Spleen (tissue), 11 donors: ENCODE results near the gene WDR1. TPM values are rescaled to one million over a fixed set of nuclear protein-coding genes. Genes with fewer than 3 reads are reported as not detected.

Experiments used
- DNase-seq: peaks from one replicate; pipeline ENCODE4 v3.0.0-alpha.2; 2020
- H3K27ac ChIP-seq, 8 donors: fragments of 200-600 bp; sonication (generic) in 7 of 8; 1 replicate in 4 of 8; 2 replicates in 4 of 8; pipeline versions ENCODE4 v1.5.0 to v1.8.0; 2016 to 2021; ENCODE audit warnings: inconsistent platforms in 4 of 8, mild to moderate bottlenecking in 4 of 8, moderate library complexity in 1 of 8
- H3K27me3 ChIP-seq, 7 donors: fragments of 200-600 bp; sonication (generic) in 6 of 7; replicated peaks in 1 of 7; 1 replicate in 4 of 7; 2 replicates in 3 of 7; pipeline versions ENCODE4 v1.5.0 to v1.8.0; 2016 to 2021; ENCODE audit warnings: inconsistent platforms in 3 of 7, mild to moderate bottlenecking in 1 of 7
- H3K36me3 ChIP-seq, 6 donors: fragments of 200-600 bp; sonication (generic) in 5 of 6; 1 replicate in 4 of 6; 2 replicates in 2 of 6; pipeline versions ENCODE4 v1.5.0 to v1.8.0; 2016 to 2021; ENCODE audit warnings: inconsistent platforms in 2 of 6
- H3K4me1 ChIP-seq, 6 donors: fragments of 200-600 bp; sonication (generic) in 5 of 6; 1 replicate in 3 of 6; 2 replicates in 3 of 6; pipeline versions ENCODE4 v1.5.0 to v1.8.0; 2016 to 2021; ENCODE audit warnings: inconsistent platforms in 3 of 6
- H3K4me3 ChIP-seq, 8 donors: fragments of 200-600 bp; sonication (generic) in 7 of 8; 1 replicate in 4 of 8; 2 replicates in 4 of 8; pipeline versions ENCODE4 v1.5.0 to v1.8.0; 2016 to 2021; ENCODE audit warnings: inconsistent platforms in 4 of 8, mild to moderate bottlenecking in 4 of 8, moderate library complexity in 2 of 8
- H3K9me3 ChIP-seq, 8 donors: fragments of 200-600 bp; sonication (generic) in 7 of 8; 1 replicate in 4 of 8; 2 replicates in 4 of 8; pipeline versions ENCODE4 v1.5.0 to v1.8.0; 2016 to 2021; ENCODE audit warnings: inconsistent platforms in 4 of 8
- POLR2A ChIP-seq, 3 donors: fragments of 450-650 bp; IDR thresholded peaks; one replicate each; pipeline ENCODE4 v1.5.1; 2017; ENCODE audit warnings: antibody characterized with exemption in 3 of 3, mild to moderate bottlenecking in 1 of 3
- POLR2AphosphoS5 ChIP-seq, 3 donors: sonication (generic); formaldehyde crosslinking; IDR thresholded peaks; one replicate each; pipeline ENCODE4 v1.5.1; 2017; ENCODE audit warnings: antibody characterized with exemption in 3 of 3
- whole genome bisulfite sequencing, 5 donors: extraction: QIAGEN DNeasy Blood & Tissue Kit in 3 of 5; methylation state at CpG; one replicate each; pipeline versions ENCODE4 v1.1.5 to v1.1.7; 2013 to 2018; 5-methylcytosine and 5-hydroxymethylcytosine counted together
- intact Hi-C: fragments of 100-400 bp; cut with DNase I; formaldehyde crosslinking; loops from one replicate; pipeline ENCODE4 v1.15.0; 2023; ENCODE audit warnings: low total_unique reads
- polyA plus RNA-seq, 3 donors: library from polyadenylated mRNA; stranded (reverse); fragments of 200-250 nt; gene quantifications; one replicate each; pipeline ENCODE4 v1.2.1, GENCODE V29; 2013
- total RNA-seq, 7 donors: library from RNA; depleted of rRNA in 3 of 7; stranded (reverse); fragments of >200 nt in 3 of 7; fragmentation: NEBNext Ultra II Directional in 4 of 7; extraction: Animal tissue kit (Norgen Biotek cat#: 25700) in 4 of 7; gene quantifications; one replicate each; pipeline versions ENCODE4 v1.1.0 to v1.2.1, GENCODE V29; 2016 to 2021
- TF ChIP-seq, protein P1 (sequence below), 11 experiments: fragments of 200-600 bp in 7 of 11; fragments of 450-650 bp in 4 of 11; sonication (generic) in 4 of 11; IDR thresholded peaks in 8 of 11; conservative IDR thresholded peaks in 3 of 11; 1 replicate in 7 of 11; 2 replicates in 4 of 11; pipeline versions ENCODE4 v1.4.0 to v1.8.0; 2016 to 2021; ENCODE audit warnings: antibody characterized with exemption in 11 of 11, inconsistent platforms in 4 of 11, mild to moderate bottlenecking in 1 of 11
- donor health status: healthy with polysubstance abuse.
- donor health status: DM: no; HTN: no; CAD: no; lungs with moderate emphysema.
- donor health status: DM: no; HTN: no; CAD: no.
- donor health status: Bipolar disorder and iron deficiency.
- donor health status: healthy.
- donor health status: DM: no; HTN: no; CAD: no.
- donor health status: DM: yes; HTN: yes; CAD: no.

The WDR1 gene
- total and polyA plus RNA-seq, 10 donors: 56.6 to 377 (median 147) TPM

DNA sequence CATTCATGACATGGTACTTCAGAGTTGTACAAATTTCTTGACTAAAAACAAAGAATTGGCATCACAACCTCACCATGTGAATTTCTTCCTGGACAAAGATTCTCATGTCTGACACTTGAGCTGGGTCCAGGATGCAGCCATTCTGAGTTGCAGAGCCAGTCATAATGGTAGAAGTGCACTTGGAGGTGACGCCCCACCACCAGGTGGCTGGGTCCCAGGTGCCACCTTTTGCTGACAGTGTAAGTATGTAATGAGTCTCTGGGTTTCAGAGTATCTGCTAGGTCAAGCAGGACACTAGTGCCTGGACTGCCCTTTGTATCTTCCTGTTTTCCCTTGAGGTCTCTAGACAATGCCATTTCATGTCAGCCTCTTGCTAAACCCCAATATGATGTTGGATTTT is 36.6 kb upstream of the WDR1 start:
- intact Hi-C loops: no loop called here

DNA sequence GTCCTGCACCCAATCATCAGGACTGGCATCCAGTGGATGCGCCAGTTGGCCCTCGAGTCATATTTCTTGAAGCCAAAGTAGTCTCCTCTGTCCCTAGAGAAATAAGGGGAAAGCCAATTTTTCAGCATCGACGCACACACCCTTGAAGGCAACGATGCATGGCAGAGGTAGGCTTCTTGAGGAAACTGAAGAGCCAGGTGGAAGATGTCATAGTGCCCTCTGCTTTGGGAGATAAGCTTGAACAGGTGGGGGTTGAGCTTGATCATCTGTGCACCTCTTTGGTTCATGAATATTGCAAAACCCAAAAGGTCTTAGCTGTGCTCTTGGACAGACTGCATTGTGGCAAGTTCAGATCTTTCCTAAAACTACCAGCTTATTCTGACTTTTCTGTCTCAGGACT is 34.6 kb upstream of the WDR1 start:
- H3K9me3 ChIP-seq: no peaks in the 10 kb centered on the region
- no peak overlapping the region for H3K27ac ChIP-seq
- H3K27me3 ChIP-seq: peaks cover 0 to 13% (median 0%) of the 10 kb centered on the region in 7 donors
- no peak for DNase-seq
- peaks cover 0 to 9% (median 3%) of the 10 kb centered on the region in 6 donors for H3K4me1 ChIP-seq
- no peak overlapping the region for H3K4me3 ChIP-seq
- WGBS, 5 donors: 60 to 76% (median 74%) methylated on average over 5 of the region's 5 CpGs
- intact Hi-C loops: no loop called here
- TF ChIP-seq POLR2A (IDR thresholded peaks at IDR 0.05) (no peak), POLR2AphosphoS5 (IDR thresholded peaks at IDR 0.05) (no peak)
- TF ChIP-seq, protein P1, sequence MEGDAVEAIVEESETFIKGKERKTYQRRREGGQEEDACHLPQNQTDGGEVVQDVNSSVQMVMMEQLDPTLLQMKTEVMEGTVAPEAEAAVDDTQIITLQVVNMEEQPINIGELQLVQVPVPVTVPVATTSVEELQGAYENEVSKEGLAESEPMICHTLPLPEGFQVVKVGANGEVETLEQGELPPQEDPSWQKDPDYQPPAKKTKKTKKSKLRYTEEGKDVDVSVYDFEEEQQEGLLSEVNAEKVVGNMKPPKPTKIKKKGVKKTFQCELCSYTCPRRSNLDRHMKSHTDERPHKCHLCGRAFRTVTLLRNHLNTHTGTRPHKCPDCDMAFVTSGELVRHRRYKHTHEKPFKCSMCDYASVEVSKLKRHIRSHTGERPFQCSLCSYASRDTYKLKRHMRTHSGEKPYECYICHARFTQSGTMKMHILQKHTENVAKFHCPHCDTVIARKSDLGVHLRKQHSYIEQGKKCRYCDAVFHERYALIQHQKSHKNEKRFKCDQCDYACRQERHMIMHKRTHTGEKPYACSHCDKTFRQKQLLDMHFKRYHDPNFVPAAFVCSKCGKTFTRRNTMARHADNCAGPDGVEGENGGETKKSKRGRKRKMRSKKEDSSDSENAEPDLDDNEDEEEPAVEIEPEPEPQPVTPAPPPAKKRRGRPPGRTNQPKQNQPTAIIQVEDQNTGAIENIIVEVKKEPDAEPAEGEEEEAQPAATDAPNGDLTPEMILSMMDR (IDR thresholded peaks at IDR 0.05 in 8 of 11, conservative IDR thresholded peaks at IDR 0.05 in 3 of 11): no peak
- no peaks in the 10 kb centered on the region for H3K36me3 ChIP-seq

More for the DNA sequence above, 36.6 kb upstream of the WDR1 start:
- peaks cover 0 to 17% (median 3%) of the 10 kb centered on the region in 6 donors for H3K4me1 ChIP-seq
- H3K27ac ChIP-seq: no peak overlapping the region
- no peaks in the 10 kb centered on the region for H3K9me3 ChIP-seq
- TF ChIP-seq POLR2AphosphoS5 (IDR thresholded peaks at IDR 0.05) (no peak), POLR2A (IDR thresholded peaks at IDR 0.05) (no peak)
- TF ChIP-seq, protein P1 (IDR thresholded peaks at IDR 0.05 in 8 of 11, conservative IDR thresholded peaks at IDR 0.05 in 3 of 11): no peak
- H3K27me3 ChIP-seq: peaks cover 0 to 15% (median 0%) of the 10 kb centered on the region in 7 donors
- no peak for DNase-seq
- 64 to 92% (median 82%) methylated on average over 1 of the region's 1 CpG for WGBS, 5 donors
- no peak overlapping the region for H3K4me3 ChIP-seq
- H3K36me3 ChIP-seq: no peaks in the 10 kb centered on the region

DNA sequence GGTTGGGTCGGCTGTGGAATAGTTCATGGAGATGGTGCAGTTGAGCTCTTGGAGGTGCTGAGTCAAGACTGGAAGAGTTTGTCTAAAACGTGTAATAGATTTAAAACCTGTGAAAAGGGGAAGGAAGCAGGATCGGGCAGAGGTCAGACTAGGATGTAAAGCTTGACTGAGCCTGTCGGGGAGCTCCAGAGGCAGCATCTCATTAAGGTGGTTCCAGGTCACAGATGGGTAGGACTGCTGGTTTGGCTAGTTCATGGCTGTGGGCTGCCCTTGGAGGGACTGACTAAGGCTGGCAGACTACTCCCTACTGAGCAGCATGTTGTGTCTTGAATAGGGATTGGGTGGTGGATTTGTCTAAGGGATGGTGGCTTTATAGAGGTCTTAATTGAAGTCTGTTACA is 28.4 kb upstream of the WDR1 start:
- WGBS, 5 donors: 33 to 45% (median 41%) methylated on average over 4 of the region's 4 CpGs
- intact Hi-C loops: no loop called here
- Histone ChIP-seq H3K36me3 (no peaks in the 10 kb centered on the region), H3K9me3 (no peaks in the 10 kb centered on the region), H3K4me3 (no peak overlapping the region), H3K4me1 (no peaks in the 10 kb centered on the region), H3K27ac (no peak overlapping the region), H3K27me3 (peaks cover 0 to 10% (median 0%) of the 10 kb centered on the region in 7 donors)
- TF ChIP-seq, protein P1 (IDR thresholded peaks at IDR 0.05 in 8 of 11, conservative IDR thresholded peaks at IDR 0.05 in 3 of 11): no peak
- TF ChIP-seq POLR2A (IDR thresholded peaks at IDR 0.05): no peak
- no peak for TF ChIP-seq POLR2AphosphoS5 (IDR thresholded peaks at IDR 0.05)
- DNase-seq: no peak

DNA sequence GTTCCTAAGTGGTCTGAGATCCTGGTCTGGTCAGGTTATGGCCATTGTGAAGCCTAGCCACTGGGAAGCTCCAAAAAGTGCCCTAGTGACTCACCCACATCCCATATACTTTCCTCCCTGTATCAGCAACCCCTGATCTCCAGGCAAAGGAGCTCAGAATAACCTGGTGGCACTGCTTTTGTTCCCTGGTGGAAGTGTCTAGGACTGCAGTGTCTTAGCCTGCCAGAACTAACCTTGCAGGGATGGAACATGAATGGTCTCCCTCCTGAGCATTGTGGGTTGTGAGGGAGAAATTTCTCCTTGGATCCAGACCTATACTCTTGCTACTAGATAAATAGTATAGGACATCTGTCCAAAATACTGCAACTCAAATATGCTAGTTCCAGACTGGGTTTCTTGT is 27.9 kb upstream of the WDR1 start:
- Histone ChIP-seq H3K9me3 (no peaks in the 10 kb centered on the region), H3K27ac (no peak overlapping the region), H3K36me3 (no peaks in the 10 kb centered on the region), H3K4me1 (no peaks in the 10 kb centered on the region), H3K27me3 (peaks cover 0 to 10% (median 0%) of the 10 kb centered on the region in 7 donors), H3K4me3 (no peak overlapping the region)
- intact Hi-C loops: no loop called here
- no peak for TF ChIP-seq POLR2AphosphoS5 (IDR thresholded peaks at IDR 0.05)
- TF ChIP-seq POLR2A (IDR thresholded peaks at IDR 0.05): no peak
- TF ChIP-seq, protein P1 (IDR thresholded peaks at IDR 0.05 in 8 of 11, conservative IDR thresholded peaks at IDR 0.05 in 3 of 11): no peak
- no peak for DNase-seq
